Retina (tissue), 1 donor: ENCODE measurements around the gene FUT7.

Experiments
- DNase-seq: peaks from one replicate; pipeline ENCODE4 v3.0.0-alpha.2; 2016

Gene FUT7

GRCh38 chr9:137030538-137031527, 1.1 kb downstream of the FUT7 start:
- no peak for DNase-seq

DNA sequence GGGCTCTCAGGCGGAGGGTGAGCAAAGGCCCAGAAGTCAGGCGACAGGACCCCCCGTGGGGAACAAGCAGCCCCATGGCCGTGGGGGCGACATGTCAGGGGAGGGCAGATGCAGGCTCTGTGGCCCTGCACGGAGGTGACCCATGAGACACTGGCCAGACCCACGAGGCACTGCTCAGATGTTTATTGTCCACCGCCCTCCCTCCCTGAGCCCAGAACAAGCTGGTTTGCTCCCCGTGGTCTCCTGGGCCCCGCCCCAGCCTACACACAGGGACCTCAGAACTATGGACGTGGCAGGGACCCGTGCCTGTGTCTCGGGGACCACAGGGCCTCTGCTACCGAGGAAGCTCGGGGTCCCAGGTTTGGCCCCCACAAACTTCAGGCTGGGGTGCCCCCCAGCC, 1.9 kb downstream of the FUT7 start:
- DNase-seq = no peak

DNA sequence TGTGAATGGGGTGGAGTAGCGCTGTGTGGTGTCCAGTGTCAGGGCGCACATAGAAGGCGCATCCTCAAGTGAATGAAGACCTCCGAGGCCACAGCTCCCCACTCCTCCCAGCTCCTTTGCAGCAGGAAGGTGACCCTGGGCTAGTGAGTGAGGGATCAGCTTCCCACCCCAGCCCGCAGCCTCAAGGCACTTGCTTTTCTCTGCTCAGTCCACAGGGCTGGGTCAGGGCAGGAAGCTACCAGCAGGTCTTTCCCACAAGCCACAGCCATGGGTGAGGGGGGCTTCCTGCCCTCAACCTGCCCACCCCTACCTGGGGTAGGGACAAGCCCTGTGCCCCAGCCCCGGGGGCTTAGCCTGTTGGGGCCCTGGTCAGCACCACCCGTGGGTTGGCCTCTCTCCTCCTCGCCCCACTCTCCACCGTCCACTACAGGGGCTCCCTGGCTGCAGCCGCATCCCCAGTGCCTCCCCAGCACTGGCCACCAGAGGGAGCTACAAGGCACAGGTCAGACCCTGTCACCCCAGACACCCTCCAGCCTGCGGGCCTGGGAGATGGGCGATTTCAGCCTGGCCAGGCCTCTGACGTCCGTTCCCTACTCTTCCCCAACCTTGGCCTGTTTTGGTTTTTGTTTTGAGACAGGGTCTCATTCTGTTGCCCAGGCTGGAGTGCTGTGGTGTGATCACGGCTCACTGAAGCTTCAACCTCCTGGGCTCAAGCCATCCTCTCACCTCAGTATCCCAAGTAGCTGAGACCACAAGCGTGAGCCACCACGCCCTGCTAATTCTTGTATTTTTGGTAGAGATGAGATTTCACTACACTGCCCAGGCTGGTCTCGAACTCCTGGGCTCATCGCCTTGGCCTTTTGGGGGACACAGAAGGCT, 2.6 kb downstream of the FUT7 start:
- DNase-seq = peak; percentile 88

GRCh38 chr9:137028263-137029057, 3.4 kb downstream of the FUT7 start:
- DNase-seq = peak; percentile 78

DNA sequence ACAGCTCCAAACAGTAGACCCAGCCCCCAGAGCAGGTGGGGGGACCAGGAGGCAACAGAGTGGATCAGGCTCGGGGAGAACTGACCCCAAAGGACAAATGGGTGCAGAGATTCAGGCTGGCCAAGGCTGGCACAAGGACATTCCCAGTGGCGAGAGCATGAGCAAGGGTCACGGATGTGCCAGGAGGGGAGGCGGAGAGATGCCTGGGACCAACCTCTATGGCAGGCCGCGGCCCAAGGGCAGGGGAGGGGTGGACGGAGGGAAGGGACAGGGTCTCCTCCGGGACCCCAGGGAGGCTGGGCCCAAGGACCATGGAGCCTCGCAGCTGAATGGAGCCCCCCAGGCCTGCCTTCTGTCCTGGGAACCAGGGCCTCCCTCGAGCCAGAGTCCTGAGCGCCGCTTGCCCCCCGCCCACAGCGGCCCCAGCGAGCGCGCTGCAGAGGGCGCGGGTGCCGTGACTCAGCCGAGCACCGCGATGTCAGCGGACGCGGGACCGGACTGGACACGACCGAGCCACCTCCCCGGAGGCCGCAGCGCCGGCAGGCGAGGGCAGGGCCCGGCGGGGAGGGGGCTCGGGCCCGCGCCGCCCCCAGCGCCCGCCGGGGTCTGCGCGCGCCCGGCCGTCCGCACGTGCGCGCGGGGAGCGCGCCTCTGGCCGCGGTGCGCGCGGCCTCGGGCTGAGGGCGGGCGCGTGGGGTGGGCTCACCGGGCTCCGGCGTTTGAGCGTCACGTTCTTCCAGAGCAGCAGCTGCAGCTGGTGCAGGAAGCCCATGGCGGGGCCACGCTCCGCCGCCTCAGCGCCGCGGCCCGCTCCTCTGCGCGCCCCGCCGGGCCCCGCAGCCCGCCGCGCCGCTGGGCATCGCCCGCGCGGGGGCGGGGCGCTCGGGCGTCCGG, 4.3 kb downstream of the FUT7 start, which contains the start of gene ABCA2:
TSS of gene ABCA2 (minus strand) at position 869 of the 894 bp plus-strand sequence. CDS start at position 772, 97 bp downstream.
- DNase-seq = peak; percentile 65

- no peak for DNase-seq
Measured at GRCh38 chr9:137026828-137027227, 5.1 kb downstream of the FUT7 start.

- no peak for DNase-seq
Measured at GRCh38 chr9:137026384-137026783, 5.5 kb downstream of the FUT7 start.

DNA sequence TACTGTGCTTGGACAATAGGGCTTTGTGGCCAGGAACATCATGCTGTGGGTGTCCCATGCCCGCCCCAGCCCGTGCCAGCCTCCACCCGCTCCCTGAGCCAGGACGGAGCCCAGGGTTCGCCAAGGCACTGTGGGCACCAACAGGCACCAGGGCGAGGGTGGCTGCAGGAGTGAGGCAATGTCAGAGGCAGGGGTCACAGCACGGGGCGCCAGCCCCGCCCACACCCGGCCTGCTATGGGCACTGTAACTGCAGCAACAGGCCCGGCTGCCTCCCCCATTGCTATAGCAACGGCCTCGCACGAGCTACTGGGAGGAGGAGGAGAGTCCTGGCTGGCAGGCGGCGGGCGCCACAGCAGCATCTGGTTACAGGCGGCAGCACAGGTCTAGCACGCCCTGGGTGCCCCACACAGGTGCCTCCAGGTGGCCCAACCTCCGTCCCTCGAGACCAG, 6.3 kb downstream of the FUT7 start:
- DNase-seq = peak; percentile 83

DNA sequence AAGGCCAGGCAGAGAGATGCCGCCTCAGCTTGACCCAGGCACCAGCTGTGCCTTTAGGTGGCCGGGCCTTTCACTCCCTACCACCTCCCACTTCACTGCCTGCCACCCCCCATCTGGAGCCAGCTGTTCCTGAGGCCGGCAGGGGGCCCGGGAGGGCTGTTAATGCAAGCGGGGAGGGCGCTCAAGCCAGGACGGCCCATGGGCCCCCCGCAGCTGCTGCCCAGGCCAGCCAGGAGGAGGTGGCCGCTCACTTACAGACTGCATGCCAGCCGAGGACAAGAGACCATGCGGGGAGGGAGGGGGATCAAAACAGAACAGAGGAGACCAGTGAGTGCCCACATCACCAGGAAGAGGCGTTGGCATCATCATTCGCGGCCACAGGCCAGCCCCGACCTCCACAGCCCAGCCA, 8.3 kb downstream of the FUT7 start:
- DNase-seq = no peak

GRCh38 chr9:137023157-137023556, 8.7 kb downstream of the FUT7 start:
- DNase-seq = no peak

- no peak for DNase-seq
Measured at GRCh38 chr9:137022662-137023008, 9.3 kb downstream of the FUT7 start.

DNA sequence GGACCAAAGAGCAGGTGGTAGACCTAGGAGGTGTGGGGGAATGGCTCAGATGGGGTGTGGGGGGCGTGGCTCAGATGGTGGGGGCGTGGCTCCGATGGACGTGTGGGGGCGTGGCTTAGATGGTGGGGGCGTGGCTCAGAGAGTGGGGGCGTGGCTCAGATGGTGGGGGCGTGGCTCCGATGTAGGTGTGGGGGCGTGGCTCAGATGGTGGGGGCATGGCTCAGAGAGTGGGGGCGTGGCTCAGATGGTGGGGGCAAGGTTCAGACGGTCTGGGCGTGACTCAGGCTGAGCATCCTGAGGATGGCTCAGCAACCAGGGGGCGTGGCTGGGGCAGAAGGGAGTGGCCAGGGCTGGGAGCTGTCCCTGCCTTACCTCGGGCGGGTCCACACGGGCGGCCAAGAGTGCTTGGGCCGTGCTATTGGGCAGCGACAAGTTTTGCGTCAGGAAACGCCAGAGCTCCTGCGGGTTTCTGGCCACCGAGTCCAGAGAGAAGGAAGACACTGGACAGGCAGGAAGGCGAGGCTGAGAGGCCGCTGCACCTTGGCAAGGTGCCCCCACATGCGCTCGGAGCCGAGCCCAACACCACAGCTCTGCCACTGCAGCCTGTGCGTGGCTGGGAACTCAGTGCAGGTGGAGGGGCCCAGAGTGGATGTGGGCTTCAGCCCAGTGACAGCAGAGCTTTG, 9.8 kb downstream of the FUT7 start:
- DNase-seq = no peak

DNA sequence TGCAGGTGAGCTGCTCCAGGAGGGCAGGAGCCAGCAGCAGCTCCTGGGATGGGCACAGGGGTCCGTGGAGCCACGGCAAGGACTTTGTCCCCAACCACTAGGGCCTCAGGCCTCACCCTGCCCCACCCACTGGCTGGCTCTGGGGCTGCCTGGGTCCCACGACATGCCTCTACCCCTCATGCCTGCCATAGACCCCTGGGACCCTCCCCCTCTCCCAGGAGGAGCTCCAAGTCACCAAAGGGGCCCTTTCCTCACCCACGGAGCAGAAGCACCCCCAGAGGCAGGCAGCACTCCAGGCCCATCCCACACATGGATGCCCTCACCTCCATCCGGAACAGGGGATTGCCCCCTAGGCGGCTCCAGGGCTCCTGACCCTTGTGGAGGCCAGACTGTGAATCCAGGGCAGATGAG, 10.3 kb downstream of the FUT7 start:
- no peak for DNase-seq

DNA sequence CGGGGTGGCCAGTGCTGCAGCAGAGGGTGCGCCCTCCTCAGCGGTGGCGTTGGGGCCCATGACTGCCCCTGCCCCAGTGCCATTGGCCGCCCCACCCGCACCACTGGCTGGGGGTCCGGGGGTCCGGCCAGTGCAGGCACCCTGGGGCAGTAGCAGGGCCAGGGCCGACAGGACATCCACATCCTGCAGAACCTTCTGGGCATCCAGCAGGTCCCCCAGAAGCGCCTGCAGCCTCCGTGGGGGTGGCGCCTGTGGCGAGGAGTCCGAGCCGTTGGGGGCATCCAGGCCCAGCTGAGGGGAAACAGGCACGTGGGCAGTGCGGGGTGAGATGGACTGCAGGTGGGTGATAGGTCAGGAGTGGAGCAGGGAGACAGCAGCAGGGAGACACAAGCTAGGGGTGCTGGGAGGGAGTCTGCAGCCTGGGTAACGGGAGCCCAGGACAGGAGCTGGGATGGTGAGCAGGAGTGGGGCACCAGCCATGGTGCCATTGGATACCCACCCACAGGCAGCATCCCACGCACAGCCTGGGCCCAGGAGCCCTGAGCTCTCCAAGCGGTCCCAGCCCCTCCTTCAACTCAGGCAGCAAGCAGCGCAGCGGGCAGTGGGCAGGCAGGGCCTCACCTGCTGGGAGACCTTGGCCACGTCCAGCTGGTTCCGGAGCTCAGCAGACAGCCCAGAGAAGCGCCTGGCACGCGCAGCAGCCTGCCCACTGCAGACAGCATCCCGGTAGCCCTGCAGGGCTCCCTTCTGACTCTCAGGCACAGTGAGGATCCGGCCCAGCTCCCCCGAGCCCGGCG, 10.9 kb downstream of the FUT7 start:
- no peak for DNase-seq

DNA sequence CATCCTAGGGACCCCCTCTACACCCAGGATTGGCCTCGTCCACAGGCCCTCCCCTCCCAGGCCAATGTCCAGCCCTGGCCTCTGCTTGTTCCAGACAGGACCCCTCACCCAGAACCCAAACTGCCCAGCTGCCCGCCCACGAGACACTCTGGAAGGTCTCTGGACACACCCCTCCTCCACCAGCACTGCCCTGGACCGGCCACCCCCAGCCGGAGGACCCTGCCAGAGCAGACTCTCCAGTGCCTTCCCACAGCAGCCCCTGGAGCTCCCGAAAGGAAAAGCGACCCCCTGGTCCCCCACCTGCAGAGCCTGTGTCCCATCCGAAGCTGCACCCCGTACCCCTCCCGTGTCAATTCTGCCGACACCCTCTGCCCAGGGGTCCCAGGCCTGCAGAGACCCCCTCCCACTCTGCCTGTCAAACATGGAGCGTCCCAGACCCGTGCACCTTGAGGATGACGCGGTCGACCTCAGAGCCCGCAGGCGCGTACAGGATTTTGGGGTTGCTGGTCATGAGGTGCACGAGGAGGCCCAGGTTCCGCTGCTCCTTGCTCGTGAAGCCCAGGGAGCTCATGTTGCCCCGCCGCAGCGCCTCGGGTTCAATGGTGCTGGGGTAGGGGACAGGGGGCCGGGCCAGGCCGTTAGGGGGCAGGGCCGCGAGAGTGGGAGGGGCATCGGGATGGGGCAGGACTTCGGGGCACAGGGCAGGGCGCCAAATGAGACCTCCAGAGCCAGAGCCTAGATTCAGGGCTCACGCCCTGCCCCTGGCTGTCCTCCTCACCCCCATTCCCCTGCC, 11.8 kb downstream of the FUT7 start:
- no peak for DNase-seq

DNA sequence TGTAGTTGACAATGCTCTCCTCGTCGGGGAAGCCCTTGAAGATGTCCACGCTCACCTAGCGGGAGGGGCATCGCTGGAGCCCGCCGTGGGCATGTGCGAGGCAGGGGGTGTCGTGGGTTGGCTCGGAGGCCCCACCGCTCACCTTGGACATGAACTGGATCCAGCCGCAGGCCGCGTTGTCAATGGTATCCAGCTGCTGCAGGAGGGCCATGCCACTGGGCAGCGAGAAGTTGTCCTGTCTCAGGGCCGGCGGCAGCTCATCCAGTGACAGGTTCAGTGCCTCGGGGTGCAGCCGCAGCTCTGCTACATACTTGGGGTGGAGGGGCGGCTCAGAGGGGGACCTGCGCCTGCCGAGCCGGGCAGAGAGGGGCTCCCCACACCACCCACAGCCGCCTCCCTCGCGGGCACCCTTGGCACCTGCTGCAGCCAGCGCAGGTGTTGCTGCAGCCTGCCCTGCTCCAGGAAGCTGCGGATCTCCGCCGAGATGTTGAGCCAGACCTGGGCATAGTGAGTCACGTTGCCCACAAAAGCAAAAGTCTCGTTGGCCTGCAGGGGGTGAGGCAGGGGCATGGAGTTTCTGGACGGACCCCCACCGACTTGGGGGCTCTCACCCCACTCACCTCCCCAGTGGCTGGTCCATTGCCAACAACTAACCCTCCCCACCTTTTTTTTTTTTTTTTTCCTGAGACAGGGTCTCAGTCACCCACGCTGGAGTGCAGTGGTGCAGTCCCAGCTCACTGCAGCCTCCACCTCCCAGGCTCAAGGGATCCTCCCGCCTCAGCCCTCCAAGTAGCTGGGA, 12.9 kb downstream of the FUT7 start:
- DNase-seq = no peak

DNA sequence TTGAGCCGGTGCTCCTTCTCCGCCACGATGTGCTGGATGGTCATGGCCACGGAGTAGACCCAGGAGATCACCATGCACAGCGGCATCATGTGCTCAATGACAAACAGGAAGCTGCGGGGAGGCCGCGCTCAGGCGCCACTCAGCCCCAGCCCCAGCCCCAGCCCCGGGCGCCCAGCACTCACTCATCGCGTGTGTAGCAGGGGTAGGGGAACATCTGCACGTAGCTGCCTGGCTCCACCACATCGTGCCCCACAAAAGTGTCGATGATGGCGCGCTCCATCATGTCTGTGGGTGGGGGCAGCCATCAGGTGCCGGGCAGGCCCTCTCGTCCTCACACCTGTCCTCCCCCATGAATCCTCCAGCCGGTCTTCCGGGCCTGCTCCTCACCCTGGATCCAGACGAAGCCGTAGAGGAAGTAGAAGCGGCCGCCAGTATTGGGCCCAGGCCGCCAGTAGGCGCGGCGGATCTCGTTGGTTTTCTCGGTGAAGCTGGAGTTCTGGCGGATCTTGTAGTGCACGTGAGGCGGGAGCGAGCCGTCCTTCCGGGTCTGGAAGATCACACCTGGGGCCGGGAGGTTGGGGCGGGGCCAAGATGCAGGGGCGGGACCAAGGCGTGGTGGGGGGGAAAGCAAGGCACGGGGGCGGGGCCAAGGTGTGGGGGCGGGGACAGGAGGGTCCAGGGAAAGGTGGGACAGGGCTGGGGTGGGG, 13.9 kb downstream of the FUT7 start:
- DNase-seq = no peak

DNA sequence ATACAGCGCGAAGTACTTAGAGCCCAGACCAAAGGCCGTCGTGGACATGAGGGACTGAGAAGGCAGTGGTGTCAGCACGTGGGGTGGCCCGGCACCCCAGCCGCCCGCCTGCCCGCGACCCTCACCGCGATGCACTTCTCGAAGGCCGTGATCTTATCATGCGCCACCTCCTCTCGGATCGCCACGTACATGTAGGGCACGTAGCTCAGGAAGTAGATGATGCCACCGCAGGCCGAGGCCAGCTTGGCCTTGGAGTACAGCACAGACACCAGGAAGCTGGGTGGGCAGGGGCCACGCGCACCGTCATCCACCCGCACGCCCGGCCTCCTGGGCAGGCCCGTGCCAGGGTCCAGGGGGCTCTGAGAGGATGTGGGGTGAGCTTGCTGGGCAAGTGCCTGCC, 14.8 kb downstream of the FUT7 start:
- DNase-seq = no peak
